Measurements from ENCODE around the gene ITPKB.
"Not testable (repeated sequence)": the region's sequence is repeated elsewhere in the genome, so short reads cannot be mapped to it uniquely, and the experiment has no call there.

Gene ITPKB

GRCh38 chr1:226730071-226730470 lies 9.0 kb downstream of the ITPKB start:
- DNase-seq, result no peak

DNA sequence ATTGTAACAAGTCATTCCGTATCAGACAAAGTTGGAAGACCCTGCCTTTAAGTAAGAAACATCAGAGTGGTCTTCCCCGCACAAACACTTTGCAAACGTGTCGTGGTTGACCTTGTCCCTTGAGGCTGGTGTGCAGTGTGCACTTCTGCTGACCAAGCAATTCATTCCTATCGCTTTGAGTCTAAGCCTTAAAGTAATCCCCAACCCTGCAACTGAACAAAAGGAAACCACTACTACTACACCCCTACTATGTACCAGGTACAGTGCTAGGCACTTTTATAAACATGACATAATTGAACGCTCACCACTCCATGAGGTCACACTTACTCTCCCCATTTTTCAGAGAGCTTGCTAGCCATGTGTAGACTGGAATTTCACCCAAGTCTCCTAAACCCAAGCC lies 10.6 kb downstream of the ITPKB start:
- DNase-seq, result no peak

DNA sequence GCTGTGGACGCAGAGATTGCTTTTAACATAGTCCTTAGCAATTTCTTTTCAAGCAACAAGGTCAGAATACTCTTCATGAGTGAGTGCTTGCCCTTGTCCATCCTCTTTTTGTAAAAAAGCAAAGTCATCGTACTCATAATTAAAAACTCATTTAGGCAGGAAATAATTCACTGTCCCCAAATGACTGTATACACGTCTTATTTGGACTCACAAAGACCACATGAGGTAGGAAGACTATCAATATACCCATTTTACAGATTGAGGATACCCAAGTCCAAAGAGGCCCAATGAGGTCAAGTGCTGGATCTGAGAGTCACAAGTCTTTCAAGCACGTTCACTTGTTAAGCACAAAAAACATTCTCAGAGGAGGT lies 13.2 kb downstream of the ITPKB start:
- DNase-seq, result no peak

GRCh38 chr1:226723657-226724532 lies 15.2 kb downstream of the ITPKB start:
- DNase-seq, result peak; percentile 97

DNA sequence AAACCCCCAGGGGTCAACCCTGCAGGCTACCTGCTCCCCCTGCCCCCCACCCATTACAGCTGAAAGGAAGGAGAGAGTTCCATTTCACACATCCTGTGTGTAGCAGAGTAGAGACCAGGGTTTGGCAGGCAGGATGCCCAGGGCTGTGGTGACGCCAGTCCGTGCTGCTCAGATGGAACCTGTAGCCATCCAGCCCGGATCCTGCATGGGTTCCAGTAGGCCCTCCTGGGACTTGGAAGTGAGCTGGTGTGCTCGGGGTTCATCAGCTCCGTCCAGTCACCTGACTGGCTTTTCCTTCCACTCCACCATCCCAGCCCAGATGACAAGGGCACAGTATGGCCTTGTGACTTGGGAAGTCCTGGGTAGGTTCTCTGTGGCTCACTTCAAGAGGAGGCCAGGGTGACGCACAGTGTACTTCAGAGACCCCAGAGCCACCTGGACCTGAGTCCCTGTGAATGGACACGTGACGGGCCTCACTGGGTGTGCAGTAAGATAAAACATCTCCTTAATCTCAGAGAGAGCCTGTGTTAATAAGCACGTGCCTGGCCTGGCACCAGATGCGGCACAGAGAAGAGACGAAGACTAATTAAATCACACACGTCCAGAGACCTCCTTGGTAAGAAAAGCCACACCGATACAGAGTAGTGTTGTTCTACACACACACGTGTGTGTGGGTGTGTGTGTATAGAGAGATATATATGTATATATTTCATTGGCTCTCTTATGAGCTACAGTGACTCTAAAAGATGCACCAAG lies 16.0 kb downstream of the ITPKB start:
- DNase-seq, result no peak

GRCh38 chr1:226722240-226722900 lies 16.7 kb downstream of the ITPKB start:
- no peak for DNase-seq

DNA sequence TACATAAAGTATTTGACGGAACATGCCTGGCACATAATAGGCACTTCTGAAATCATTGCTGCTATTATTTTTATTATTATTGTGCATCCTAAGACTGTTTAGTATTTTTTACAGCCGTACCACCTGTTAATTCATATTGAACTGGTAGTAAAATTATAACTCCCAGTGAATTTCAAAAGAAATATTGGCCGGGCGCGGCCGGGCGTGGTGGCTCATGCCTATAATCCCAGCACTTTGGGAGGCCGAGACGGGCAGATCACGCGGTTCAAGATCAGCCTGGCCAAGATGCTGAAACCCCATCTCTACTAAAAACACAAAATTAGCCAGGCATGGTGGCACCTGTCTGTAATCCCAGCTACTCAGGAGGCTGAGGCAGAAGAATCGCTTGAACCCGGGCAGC lies 18.5 kb downstream of the ITPKB start:
- not testable (repeated sequence) for DNase-seq

DNA sequence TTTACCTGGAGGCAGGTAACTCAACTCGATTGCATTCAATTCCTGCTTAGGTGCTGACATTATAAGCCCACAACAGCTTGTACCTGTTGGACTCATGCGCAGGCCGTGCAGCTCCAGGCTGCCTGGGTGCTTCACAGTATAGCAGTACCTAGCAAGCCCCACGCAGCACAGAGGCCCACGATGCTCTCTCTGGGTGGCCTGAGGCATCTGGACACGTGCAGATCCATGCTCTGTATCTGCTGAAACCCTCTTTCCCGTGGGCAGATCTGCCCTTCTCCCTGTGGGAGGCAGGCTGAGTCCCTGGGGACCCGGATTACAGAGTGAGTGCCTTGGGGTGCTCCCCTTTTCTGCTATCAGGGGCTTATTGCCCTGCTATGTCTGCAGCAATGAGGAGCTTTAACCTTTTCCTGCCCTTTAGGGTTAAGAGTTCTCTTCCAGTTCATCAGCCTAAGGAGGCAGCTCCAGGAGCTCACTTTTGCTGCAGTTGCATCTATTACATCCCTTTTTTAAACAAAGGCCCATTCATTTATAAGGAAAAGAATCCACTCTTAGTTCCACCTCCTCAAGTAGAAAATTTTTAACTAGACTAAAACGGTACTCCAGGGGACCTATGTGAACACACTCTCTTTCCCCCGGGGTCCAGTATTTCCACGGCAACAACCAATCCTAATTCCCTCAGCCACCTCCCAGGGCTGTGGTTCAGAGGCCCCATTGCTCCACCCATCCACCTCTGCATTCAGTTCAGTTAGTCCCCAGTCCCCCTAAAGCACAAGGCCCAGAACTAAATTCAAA lies 19.3 kb downstream of the ITPKB start:
- DNase-seq, result no peak

- no peak for DNase-seq
Observed at GRCh38 chr1:226717256-226717909, 21.7 kb downstream of the ITPKB start.

- DNase-seq, result no peak
Observed at GRCh38 chr1:226716577-226716976, 22.5 kb downstream of the ITPKB start.

GRCh38 chr1:226714148-226714547 lies 24.9 kb downstream of the ITPKB start:
- no peak for DNase-seq

GRCh38 chr1:226712742-226713419 lies 26.2 kb downstream of the ITPKB start:
- DNase-seq, result no peak

GRCh38 chr1:226711976-226712741 lies 26.9 kb downstream of the ITPKB start:
- DNase-seq, result no peak

GRCh38 chr1:226710501-226710900 lies 28.6 kb downstream of the ITPKB start:
- DNase-seq, result no peak

DNA sequence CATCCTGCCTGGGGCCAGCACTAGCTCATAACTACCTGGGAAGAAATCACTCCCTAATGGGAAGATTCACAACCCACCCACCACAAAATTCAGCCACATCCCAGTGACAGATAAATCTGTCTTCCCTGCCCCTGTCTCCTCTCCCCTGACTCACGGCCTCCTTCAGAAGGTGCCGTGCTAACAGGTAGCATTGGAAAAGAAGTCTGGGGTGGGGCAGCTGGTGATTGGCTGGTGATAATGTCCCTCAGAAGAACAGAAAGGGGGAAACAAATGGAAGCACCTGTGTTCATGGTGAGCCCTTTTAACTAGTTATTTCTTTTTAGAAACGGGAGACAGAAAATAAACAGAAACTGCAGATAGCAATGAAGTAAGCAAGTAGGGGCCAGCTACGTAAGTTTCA lies 29.1 kb downstream of the ITPKB start:
- DNase-seq, result no peak

DNA sequence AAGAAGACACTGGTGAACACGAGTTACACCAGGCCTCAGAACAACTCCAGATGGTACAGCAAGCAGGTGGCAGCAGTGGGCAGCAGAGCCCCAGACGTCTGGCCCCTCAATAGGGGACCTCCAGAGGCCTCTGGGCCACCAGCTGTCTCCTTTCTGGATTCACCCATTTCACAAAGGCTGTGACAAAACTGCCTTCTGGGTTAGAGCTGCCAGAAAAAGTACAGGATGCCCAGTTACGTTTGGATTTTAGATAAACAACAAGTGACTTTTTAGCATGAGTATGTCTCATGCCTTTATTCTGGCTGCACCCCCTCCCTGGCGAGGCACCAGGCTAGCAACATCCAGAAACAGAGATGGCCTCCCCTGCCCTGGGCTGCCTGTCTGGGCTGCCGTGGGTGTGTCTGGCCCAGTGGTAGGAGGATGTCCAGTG lies 30.1 kb downstream of the ITPKB start:
- no peak for DNase-seq

GRCh38 chr1:226708342-226708780 lies 30.7 kb downstream of the ITPKB start:
- peak; percentile 30 for DNase-seq

DNA sequence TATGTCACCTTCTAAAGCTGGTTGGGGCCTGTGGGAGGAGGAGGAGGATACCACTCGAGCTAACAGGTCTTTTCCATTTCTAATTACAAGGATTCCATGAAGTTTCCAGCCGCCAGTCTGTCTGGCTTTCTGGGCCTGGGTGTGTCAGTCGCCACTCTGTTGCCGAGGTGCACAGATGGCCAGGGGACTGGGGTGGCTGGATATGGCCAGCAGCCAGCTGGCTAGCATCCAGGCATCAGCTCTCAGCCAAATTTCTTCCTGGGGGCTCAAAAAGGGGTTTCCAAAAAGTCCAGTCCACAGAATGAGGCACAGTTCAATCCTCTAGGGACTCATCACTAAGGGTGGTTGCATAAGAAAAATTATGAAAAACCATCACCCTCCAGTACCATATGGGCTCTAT lies 32.4 kb downstream of the ITPKB start:
- DNase-seq, result no peak

GRCh38 chr1:226704169-226704937 lies 34.7 kb downstream of the ITPKB start:
- DNase-seq, result no peak
